Measurements from ENCODE around the gene PPP1R14B. TPM values are rescaled to one million over a fixed set of nuclear protein-coding genes. Genes with fewer than 3 reads are reported as not detected.

Gene PPP1R14B
- total RNA-seq, 4 donors from 2014 or later, result 34.2 to 103 (median 83.8) TPM

DNA sequence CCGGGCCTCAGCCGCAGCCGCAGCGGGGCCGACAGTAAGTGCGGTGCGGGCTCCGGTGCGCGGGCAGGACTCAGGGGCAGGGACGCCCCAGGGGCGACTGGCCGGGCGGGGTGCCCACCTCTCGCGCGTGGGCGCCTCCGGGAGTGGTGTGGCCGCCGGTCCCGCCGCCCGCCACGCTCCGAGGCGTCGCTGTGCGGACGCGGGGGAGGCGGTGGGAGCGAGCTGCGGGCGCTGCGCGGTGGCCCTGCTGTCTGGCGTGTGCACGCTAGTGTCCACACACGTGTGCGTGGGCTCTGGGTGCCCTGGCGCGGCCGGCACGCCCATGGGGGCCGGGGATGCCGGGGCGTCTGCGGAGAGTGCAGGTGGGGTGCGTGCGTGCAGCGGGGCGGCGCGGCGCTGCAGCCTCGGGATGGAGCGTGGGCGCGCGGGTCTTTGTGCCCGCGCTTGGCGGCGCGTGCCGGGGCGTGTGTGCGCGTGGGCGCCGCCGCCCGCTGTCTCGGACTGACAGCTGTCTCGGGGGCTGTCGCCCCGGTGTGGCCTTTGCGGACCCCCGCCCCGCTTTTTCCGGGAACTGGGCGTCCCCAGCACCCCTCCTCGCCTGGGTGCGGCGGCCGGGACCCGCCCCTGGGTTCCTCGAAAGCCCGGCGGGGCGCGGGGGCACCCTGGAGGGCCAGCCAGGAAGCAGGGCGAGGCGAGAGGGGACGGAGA lies 45.2 kb upstream of the PPP1R14B start:
- H3K27me3 ChIP-seq, result peaks cover 5% of the 10 kb centered on the region
- H3K4me3 ChIP-seq (replicated peaks in 1 of 3), result peak overlapping the region in 1 of 3 donors; percentile 23
- WGBS, 2 donors, result 0 to 1% methylated on average over 1 to 15 of the region's 96 CpGs
- no peaks in the 10 kb centered on the region for H3K36me3 ChIP-seq
- intact Hi-C loops (cut with DNase I), result no loop called here
- H3K4me1 ChIP-seq, result peaks cover 0 to 18% of the 10 kb centered on the region in 2 donors
- no peak for TF ChIP-seq POLR2A (IDR thresholded peaks at IDR 0.05)
- TF ChIP-seq, protein P1, sequence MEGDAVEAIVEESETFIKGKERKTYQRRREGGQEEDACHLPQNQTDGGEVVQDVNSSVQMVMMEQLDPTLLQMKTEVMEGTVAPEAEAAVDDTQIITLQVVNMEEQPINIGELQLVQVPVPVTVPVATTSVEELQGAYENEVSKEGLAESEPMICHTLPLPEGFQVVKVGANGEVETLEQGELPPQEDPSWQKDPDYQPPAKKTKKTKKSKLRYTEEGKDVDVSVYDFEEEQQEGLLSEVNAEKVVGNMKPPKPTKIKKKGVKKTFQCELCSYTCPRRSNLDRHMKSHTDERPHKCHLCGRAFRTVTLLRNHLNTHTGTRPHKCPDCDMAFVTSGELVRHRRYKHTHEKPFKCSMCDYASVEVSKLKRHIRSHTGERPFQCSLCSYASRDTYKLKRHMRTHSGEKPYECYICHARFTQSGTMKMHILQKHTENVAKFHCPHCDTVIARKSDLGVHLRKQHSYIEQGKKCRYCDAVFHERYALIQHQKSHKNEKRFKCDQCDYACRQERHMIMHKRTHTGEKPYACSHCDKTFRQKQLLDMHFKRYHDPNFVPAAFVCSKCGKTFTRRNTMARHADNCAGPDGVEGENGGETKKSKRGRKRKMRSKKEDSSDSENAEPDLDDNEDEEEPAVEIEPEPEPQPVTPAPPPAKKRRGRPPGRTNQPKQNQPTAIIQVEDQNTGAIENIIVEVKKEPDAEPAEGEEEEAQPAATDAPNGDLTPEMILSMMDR (IDR thresholded peaks at IDR 0.05), result no peak
- H3K9me3 ChIP-seq, result no peaks in the 10 kb centered on the region
- no peak overlapping the region for H3K27ac ChIP-seq
- DNase-seq, result no peak

DNA sequence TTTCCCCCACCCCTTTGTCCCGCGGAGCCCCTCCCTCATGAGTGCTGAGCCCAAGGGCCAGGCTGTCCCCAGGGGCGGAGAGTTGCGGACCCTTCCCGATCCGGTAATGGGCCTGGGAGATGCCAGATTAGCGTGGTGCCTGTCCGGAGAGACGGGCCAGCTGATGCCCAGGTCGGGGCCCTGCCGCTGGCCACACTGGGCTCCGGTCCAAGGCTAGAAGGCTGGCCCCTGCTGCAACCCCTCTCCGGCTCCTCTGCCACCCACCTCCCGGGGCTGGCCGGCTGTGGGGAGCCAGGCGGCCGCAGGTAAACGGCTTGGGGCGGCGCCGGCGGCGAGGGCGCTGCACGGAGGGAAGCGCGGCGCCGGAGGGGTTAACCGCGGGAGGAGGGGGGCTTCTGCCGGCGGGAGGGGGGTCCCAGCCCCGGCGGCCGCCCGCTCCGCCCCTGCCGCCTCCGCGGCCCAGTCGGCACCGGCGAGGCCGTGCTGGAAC lies 44.6 kb upstream of the PPP1R14B start, which contains the start of gene KCNK4:
KCNK4 (plus strand) TSS at position 41 of the 490 bp plus-strand sequence. CDS start 1,717 bp downstream, outside the sequence.
- Histone ChIP-seq H3K4me3 (replicated peaks in 1 of 3) (peak within 1 kb of the TSS in 1 of 3 donors; percentile 23), H3K27me3 (peaks cover 5% of the 10 kb centered on the region), H3K9me3 (no peaks in the 10 kb centered on the region), H3K27ac (no peak within 1 kb of the TSS), H3K4me1 (peaks cover 0 to 23% of the 10 kb centered on the region in 2 donors), H3K36me3 (no peaks in the 10 kb centered on the region)
- intact Hi-C loops (cut with DNase I), result no loop called here
- WGBS, 2 donors, result 10 to 27% methylated on average over 4 to 8 of the region's 45 CpGs
- no peak for DNase-seq
- TF ChIP-seq, protein P1 (IDR thresholded peaks at IDR 0.05), result no peak
- no peak for TF ChIP-seq POLR2A (IDR thresholded peaks at IDR 0.05)

DNA sequence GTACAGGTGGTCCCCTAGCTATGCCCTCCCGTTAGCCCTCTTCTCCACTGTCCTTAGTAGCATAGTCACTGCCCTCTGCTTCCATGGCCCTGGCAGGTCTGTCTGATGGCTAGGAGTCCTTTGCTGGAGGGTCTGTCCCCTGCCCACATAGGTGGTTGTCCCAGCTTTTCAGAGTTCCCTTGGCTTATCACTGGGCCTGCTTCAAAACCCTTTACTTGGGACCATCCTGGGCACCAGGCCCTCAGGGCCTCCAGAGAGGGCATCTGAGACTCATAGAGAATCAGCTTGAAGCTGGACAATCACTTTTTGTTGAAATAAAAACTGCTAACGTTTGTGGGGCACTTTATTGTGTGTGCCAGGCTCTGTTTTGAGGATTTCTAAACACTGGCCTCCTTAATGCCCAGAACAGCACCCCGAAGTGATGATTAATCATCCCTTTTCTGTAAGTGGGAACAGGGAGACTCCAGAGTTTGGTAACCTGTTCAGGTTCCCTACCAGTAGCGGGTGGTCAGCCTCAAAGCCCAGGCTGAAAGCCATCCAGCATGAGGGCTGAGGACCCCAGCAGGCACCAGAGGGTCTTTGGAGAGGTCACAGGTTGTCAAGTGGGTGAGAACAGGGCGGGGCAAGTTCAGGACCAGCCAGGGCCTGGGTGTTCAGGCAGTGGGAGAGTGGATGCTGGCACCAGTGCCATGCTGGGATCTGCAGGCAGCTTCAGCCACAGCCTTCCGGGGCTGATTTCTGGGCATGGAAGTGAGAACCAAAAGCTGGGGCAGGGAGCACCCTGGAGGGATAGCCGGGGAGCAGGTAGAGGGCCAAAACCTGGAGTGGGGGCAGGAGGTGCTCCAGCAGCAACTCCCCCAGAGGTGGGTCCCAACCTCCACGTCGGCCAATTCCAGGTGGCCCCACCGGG lies 43.9 kb upstream of the PPP1R14B start:
- Histone ChIP-seq H3K4me3 (replicated peaks in 1 of 3) (no peak overlapping the region), H3K9me3 (no peaks in the 10 kb centered on the region), H3K27ac (no peak overlapping the region), H3K36me3 (no peaks in the 10 kb centered on the region), H3K4me1 (peaks cover 0 to 28% of the 10 kb centered on the region in 2 donors), H3K27me3 (peaks cover 5% of the 10 kb centered on the region)
- intact Hi-C loops (cut with DNase I), result no loop called here
- WGBS, 2 donors, result 55 to 76% methylated on average over 6 to 8 of the region's 10 CpGs
- no peak for DNase-seq
- TF ChIP-seq, protein P1 (IDR thresholded peaks at IDR 0.05), result no peak
- TF ChIP-seq POLR2A (IDR thresholded peaks at IDR 0.05), result no peak

DNA sequence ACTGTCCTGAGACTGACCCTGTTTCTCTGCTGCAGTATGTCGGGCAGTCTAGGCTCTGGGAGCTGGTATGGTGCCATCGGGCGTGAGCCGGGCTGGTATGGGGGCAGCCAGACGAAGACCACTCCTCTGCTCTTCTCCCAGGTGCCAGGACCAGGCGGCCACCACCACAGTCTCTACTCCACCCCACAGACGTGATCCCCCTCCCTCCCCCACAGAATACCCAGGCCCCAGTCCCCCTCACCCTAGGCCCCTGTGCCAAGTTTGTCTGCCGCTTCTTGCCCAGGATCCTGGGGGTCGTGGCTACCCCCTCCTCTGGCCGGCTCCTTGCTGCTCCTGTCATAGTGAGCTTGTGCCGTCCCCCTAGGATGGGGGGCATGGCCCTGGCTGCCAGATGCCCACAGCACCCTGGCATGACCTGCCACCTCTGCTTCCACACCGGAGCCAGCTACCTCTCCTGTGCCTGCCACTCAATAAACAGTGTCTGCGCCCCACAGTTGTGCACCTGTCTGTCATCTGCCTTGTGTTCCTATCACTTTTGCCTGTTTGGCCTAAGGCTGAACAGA lies 42.3 kb upstream of the PPP1R14B start:
- no peak overlapping the region for H3K4me3 ChIP-seq (replicated peaks in 1 of 3)
- no peaks in the 10 kb centered on the region for H3K9me3 ChIP-seq
- H3K4me1 ChIP-seq, result peaks cover 3 to 28% of the 10 kb centered on the region in 2 donors
- 94 to 95% methylated on average over 11 to 12 of the region's 13 CpGs for WGBS, 2 donors
- no peak for TF ChIP-seq POLR2A (IDR thresholded peaks at IDR 0.05)
- TF ChIP-seq, protein P1 (IDR thresholded peaks at IDR 0.05), result no peak
- H3K36me3 ChIP-seq, result no peaks in the 10 kb centered on the region
- no peak overlapping the region for H3K27ac ChIP-seq
- H3K27me3 ChIP-seq, result peaks cover 5% of the 10 kb centered on the region
- no peak for DNase-seq
- intact Hi-C loops (cut with DNase I), result no loop called here

All from thyroid gland (tissue), 4 donors.